Testis (tissue), 3 donors: ENCODE measurements around the gene DLEC1. TPM values are rescaled to one million over a fixed set of nuclear protein-coding genes. Genes with fewer than 3 reads are reported as not detected.

ENCODE experiments used
- DNase-seq: peaks from one replicate; pipeline ENCODE4 v3.0.0-alpha.2; 2019
- H3K27ac ChIP-seq, 2 donors: fragments of 200-600 bp; sonication (generic); one replicate each; pipeline ENCODE4 v1.5.1; 2019
- H3K27me3 ChIP-seq: fragments of 200-600 bp; sonication (generic); one replicate; pipeline ENCODE4 v1.5.1; 2019
- H3K36me3 ChIP-seq: fragments of 200-600 bp; sonication (generic); one replicate; pipeline ENCODE4 v1.5.1; 2017; ENCODE audit warnings: low read depth; ENCODE audit errors: missing control alignments
- H3K4me1 ChIP-seq: fragments of 200-600 bp; sonication (generic); one replicate; pipeline ENCODE4 v1.5.1; 2019
- H3K4me3 ChIP-seq, 2 donors: fragments of 200-600 bp; sonication (generic); one replicate each; pipeline ENCODE4 v1.5.1; 2017 to 2019
- H3K9me3 ChIP-seq: fragments of 200-600 bp; sonication (generic); one replicate; pipeline ENCODE4 v1.5.1; 2017
- CTCF ChIP-seq, 3 experiments: fragments of 450-650 bp in 2 of 3; fragments of 200-600 bp in 1 of 3; sonication (generic) in 1 of 3; IDR thresholded peaks; one replicate each; pipeline ENCODE4 v1.5.1; 2016 to 2019; ENCODE audit warnings: antibody characterized with exemption in 3 of 3, mild to moderate bottlenecking in 2 of 3, moderate library complexity in 1 of 3
- POLR2A ChIP-seq: fragments of 450-650 bp; IDR thresholded peaks from one replicate; pipeline ENCODE4 v1.6.1; 2017; ENCODE audit warnings: antibody characterized with exemption, mild to moderate bottlenecking, moderate library complexity
- WGBS, 2 donors: methylation state at CpG; one replicate each; pipeline ENCODE4 v1.1.5; 2018; 5-methylcytosine and 5-hydroxymethylcytosine counted together
- intact Hi-C: fragments of 100-400 bp; cut with DNase I; formaldehyde crosslinking; loops from one replicate; pipeline ENCODE4 v1.15.1; 2023; ENCODE audit warnings: low total_unique reads
- polyA plus RNA-seq: library from polyadenylated mRNA; stranded (reverse); fragments of 350-450 nt; fragmentation: Illumina TruSeq; extraction: RNeasy Lipid Tissue Mini Kit (QIAGEN cat#74804); gene quantifications from one replicate; pipeline ENCODE4 v1.2.3, GENCODE V29; 2014; ENCODE audit warnings: low read depth, low replicate concordance; ENCODE audit not compliant: insufficient read depth
- total RNA-seq, 2 donors: library from RNA; depleted of rRNA; stranded (reverse); fragments of >200 nt; gene quantifications; one replicate each; pipeline ENCODE4 v1.2.3, GENCODE V29; 2016

DLEC1 gene
- total and polyA plus RNA-seq, 3 donors from 2014 or later: 32.3 to 40.8 (median 36.9) TPM

- peaks cover 23% of the 10 kb centered on the region for H3K4me1 ChIP-seq
- TF ChIP-seq CTCF (IDR thresholded peaks at IDR 0.05) (no peak), POLR2A (no peak)
- H3K27me3 ChIP-seq: no peaks in the 10 kb centered on the region
- no peaks in the 10 kb centered on the region for H3K9me3 ChIP-seq
- H3K4me3 ChIP-seq: peak overlapping the region; percentile 75 to 86
- DNase-seq: no peak
- no peaks in the 10 kb centered on the region for H3K36me3 ChIP-seq
- peak overlapping the region; percentile 93 to 97 for H3K27ac ChIP-seq
- intact Hi-C loops: no loop called here
- 9 to 10% methylated on average over 20 to 45 of the region's 45 CpGs for WGBS, 2 donors
These were observed 10.2 kb upstream of the DLEC1 start for GRCh38 chr3:38028621-38029361.

- Histone ChIP-seq H3K4me3 (peak within 1 kb of the TSS; percentile 75 to 86), H3K9me3 (no peaks in the 10 kb centered on the region), H3K36me3 (no peaks in the 10 kb centered on the region), H3K4me1 (peaks cover 23% of the 10 kb centered on the region), H3K27ac (peak within 1 kb of the TSS; percentile 93 to 97), H3K27me3 (no peaks in the 10 kb centered on the region)
- intact Hi-C loops: no loop called here
- TF ChIP-seq POLR2A (no peak), CTCF (IDR thresholded peaks at IDR 0.05) (no peak)
- WGBS, 2 donors: 1% methylated on average over 28 of the region's 75 CpGs; no CpG with 5 or more reads in 1 of the 2 donors
- DNase-seq: peak; percentile 88
These were observed 9.4 kb upstream of the DLEC1 start, which contains the start of gene PLCD1 for GRCh38 chr3:38029400-38030125. Gene PLCD1, minus strand, starts transcription at chr3:38029642. Its CDS starts 103 bp downstream, at chr3:38029539.

- Histone ChIP-seq H3K4me3 (peak overlapping the region; percentile 75 to 86), H3K4me1 (peaks cover 20% of the 10 kb centered on the region), H3K9me3 (no peaks in the 10 kb centered on the region), H3K36me3 (no peaks in the 10 kb centered on the region), H3K27me3 (no peaks in the 10 kb centered on the region), H3K27ac (peak overlapping the region; percentile 93 to 97)
- TF ChIP-seq POLR2A: no peak
- WGBS, 2 donors: 14 to 36% methylated on average over 4 to 8 of the region's 8 CpGs
- no peak for DNase-seq
- intact Hi-C loops: no loop called here
These were observed 8.6 kb upstream of the DLEC1 start for GRCh38 chr3:38030126-38031021.

- Histone ChIP-seq H3K4me3 (no peak overlapping the region), H3K27me3 (no peaks in the 10 kb centered on the region), H3K9me3 (no peaks in the 10 kb centered on the region), H3K36me3 (no peaks in the 10 kb centered on the region), H3K4me1 (peaks cover 13% of the 10 kb centered on the region), H3K27ac (no peak overlapping the region)
- 54 to 93% methylated on average over 4 to 9 of the region's 9 CpGs for WGBS, 2 donors
- DNase-seq: peak; percentile 57
- intact Hi-C loops: no loop called here
- TF ChIP-seq POLR2A: no peak
- TF ChIP-seq CTCF (IDR thresholded peaks at IDR 0.05): no peak
These were observed 7.7 kb upstream of the DLEC1 start for GRCh38 chr3:38031022-38031994.
